Measurements from ENCODE around the gene TIPARP.

DNA sequence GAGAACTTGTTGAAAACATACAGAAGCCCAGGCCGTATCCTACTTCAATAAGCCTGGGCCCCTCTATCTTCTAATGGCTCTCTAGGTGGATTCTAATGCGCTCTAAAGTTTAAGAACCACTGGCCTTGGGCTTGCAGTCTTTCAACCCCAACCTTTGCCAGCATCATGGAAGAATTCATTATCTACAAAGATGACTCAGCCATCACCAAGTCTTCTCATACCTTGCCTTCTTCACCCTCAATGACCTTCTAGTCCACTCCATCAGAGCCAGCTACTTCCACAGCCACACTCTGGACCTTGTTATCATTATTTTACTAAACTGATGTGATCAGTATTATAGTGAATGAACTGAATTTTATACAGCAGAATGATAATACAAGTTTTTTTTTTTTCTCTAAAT, 16.9 kb upstream of the TIPARP start:
- no peak for TF ChIP-seq ZSCAN30 (tag by site-specific recombination; IDR thresholded peaks at IDR 0.05)
- TF ChIP-seq, protein P1, sequence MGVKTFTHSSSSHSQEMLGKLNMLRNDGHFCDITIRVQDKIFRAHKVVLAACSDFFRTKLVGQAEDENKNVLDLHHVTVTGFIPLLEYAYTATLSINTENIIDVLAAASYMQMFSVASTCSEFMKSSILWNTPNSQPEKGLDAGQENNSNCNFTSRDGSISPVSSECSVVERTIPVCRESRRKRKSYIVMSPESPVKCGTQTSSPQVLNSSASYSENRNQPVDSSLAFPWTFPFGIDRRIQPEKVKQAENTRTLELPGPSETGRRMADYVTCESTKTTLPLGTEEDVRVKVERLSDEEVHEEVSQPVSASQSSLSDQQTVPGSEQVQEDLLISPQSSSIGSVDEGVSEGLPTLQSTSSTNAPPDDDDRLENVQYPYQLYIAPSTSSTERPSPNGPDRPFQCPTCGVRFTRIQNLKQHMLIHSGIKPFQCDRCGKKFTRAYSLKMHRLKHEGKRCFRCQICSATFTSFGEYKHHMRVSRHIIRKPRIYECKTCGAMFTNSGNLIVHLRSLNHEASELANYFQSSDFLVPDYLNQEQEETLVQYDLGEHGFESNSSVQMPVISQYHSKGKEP (tag by site-specific recombination; IDR thresholded peaks at IDR 0.05) = no peak
- TF ChIP-seq, protein P2, sequence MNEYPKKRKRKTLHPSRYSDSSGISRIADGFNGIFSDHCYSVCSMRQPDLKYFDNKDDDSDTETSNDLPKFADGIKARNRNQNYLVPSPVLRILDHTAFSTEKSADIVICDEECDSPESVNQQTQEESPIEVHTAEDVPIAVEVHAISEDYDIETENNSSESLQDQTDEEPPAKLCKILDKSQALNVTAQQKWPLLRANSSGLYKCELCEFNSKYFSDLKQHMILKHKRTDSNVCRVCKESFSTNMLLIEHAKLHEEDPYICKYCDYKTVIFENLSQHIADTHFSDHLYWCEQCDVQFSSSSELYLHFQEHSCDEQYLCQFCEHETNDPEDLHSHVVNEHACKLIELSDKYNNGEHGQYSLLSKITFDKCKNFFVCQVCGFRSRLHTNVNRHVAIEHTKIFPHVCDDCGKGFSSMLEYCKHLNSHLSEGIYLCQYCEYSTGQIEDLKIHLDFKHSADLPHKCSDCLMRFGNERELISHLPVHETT (tag by site-specific recombination; IDR thresholded peaks at IDR 0.05) = no peak
- no peak for TF ChIP-seq ZNF416 (tag by site-specific recombination; IDR thresholded peaks at IDR 0.05)
- TF ChIP-seq, protein P3, sequence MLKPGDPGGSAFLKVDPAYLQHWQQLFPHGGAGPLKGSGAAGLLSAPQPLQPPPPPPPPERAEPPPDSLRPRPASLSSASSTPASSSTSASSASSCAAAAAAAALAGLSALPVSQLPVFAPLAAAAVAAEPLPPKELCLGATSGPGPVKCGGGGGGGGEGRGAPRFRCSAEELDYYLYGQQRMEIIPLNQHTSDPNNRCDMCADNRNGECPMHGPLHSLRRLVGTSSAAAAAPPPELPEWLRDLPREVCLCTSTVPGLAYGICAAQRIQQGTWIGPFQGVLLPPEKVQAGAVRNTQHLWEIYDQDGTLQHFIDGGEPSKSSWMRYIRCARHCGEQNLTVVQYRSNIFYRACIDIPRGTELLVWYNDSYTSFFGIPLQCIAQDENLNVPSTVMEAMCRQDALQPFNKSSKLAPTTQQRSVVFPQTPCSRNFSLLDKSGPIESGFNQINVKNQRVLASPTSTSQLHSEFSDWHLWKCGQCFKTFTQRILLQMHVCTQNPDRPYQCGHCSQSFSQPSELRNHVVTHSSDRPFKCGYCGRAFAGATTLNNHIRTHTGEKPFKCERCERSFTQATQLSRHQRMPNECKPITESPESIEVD (tag by site-specific recombination; IDR thresholded peaks at IDR 0.05) = no peak
- TF ChIP-seq RBAK (tag by site-specific recombination; IDR thresholded peaks at IDR 0.05) = no peak
- no peak for TF ChIP-seq ZNF214 (tag by site-specific recombination; IDR thresholded peaks at IDR 0.05; ENCODE audit: borderline replicate concordance)
- TF ChIP-seq ATF2 (tag by site-specific recombination; IDR thresholded peaks at IDR 0.05; ENCODE audit: low read depth) = no peak
- TF ChIP-seq CTCF (tag by site-specific recombination; IDR thresholded peaks at IDR 0.05) = no peak
- TF ChIP-seq, protein P4, sequence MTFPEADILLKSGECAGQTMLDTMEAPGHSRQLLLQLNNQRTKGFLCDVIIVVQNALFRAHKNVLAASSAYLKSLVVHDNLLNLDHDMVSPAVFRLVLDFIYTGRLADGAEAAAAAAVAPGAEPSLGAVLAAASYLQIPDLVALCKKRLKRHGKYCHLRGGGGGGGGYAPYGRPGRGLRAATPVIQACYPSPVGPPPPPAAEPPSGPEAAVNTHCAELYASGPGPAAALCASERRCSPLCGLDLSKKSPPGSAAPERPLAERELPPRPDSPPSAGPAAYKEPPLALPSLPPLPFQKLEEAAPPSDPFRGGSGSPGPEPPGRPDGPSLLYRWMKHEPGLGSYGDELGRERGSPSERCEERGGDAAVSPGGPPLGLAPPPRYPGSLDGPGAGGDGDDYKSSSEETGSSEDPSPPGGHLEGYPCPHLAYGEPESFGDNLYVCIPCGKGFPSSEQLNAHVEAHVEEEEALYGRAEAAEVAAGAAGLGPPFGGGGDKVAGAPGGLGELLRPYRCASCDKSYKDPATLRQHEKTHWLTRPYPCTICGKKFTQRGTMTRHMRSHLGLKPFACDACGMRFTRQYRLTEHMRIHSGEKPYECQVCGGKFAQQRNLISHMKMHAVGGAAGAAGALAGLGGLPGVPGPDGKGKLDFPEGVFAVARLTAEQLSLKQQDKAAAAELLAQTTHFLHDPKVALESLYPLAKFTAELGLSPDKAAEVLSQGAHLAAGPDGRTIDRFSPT (tag by site-specific recombination; IDR thresholded peaks at IDR 0.05) = no peak

All from HEK293 (cell line).